ENCODE measurements around the gene PRKG1.
"Not testable (repeated sequence)": the region's sequence is repeated elsewhere in the genome, so short reads cannot be mapped to it uniquely, and the experiment has no call there.

Gene PRKG1

GRCh38 chr10:51421853-51422252 lies 347.6 kb downstream of the PRKG1 start:
- Mint-ChIP-seq H3K4me3 (no peak overlapping the region), H3K9me3 (no peaks in the 10 kb centered on the region), H3K36me3 (ENCODE audit: low read depth) (no peaks in the 10 kb centered on the region), H3K27me3 (ENCODE audit: low read depth) (no peaks in the 10 kb centered on the region), H3K27ac (no peak overlapping the region), H3K4me1 (ENCODE audit: low read depth) (peaks cover 1% of the 10 kb centered on the region)
- no peak for DNase-seq (ENCODE audit: low spot score)

- Mint-ChIP-seq H3K4me3 (no peak overlapping the region), H3K4me1 (ENCODE audit: low read depth) (peaks cover 1% of the 10 kb centered on the region), H3K27ac (no peak overlapping the region), H3K36me3 (ENCODE audit: low read depth) (no peaks in the 10 kb centered on the region), H3K9me3 (no peaks in the 10 kb centered on the region), H3K27me3 (ENCODE audit: low read depth) (no peaks in the 10 kb centered on the region)
- no peak for DNase-seq (ENCODE audit: low spot score)
These were observed 348.2 kb downstream of the PRKG1 start for GRCh38 chr10:51422311-51423120.

GRCh38 chr10:51423121-51423452 lies 348.8 kb downstream of the PRKG1 start:
- DNase-seq (ENCODE audit: low spot score) = no peak
- Mint-ChIP-seq H3K4me1 (ENCODE audit: low read depth) (peaks cover 1% of the 10 kb centered on the region), H3K27ac (no peak overlapping the region), H3K27me3 (ENCODE audit: low read depth) (no peaks in the 10 kb centered on the region), H3K36me3 (ENCODE audit: low read depth) (no peaks in the 10 kb centered on the region), H3K9me3 (no peaks in the 10 kb centered on the region), H3K4me3 (no peak overlapping the region)

- Mint-ChIP-seq H3K27me3 (ENCODE audit: low read depth) (no peaks in the 10 kb centered on the region), H3K27ac (no peak overlapping the region), H3K9me3 (no peaks in the 10 kb centered on the region), H3K4me3 (no peak overlapping the region), H3K4me1 (ENCODE audit: low read depth) (peaks cover 1% of the 10 kb centered on the region), H3K36me3 (ENCODE audit: low read depth) (no peaks in the 10 kb centered on the region)
- no peak for DNase-seq (ENCODE audit: low spot score)
These were observed 351.1 kb downstream of the PRKG1 start for GRCh38 chr10:51425431-51425830.

- H3K4me1 Mint-ChIP-seq (ENCODE audit: low read depth) = no peaks in the 10 kb centered on the region
- no peaks in the 10 kb centered on the region for H3K27me3 Mint-ChIP-seq (ENCODE audit: low read depth)
- H3K9me3 Mint-ChIP-seq = no peaks in the 10 kb centered on the region
- H3K27ac Mint-ChIP-seq = no peak overlapping the region
- H3K4me3 Mint-ChIP-seq = no peak overlapping the region
- DNase-seq (ENCODE audit: low spot score) = no peak
- no peaks in the 10 kb centered on the region for H3K36me3 Mint-ChIP-seq (ENCODE audit: low read depth)
These were observed 353.5 kb downstream of the PRKG1 start for GRCh38 chr10:51427758-51428157.

GRCh38 chr10:51430506-51430905 lies 356.2 kb downstream of the PRKG1 start:
- no peaks in the 10 kb centered on the region for H3K4me1 Mint-ChIP-seq (ENCODE audit: low read depth)
- H3K36me3 Mint-ChIP-seq (ENCODE audit: low read depth) = no peaks in the 10 kb centered on the region
- H3K27me3 Mint-ChIP-seq (ENCODE audit: low read depth) = no peaks in the 10 kb centered on the region
- no peak overlapping the region for H3K4me3 Mint-ChIP-seq
- H3K9me3 Mint-ChIP-seq = no peaks in the 10 kb centered on the region
- DNase-seq (ENCODE audit: low spot score) = no peak
- no peak overlapping the region for H3K27ac Mint-ChIP-seq

GRCh38 chr10:51433949-51434475 lies 359.7 kb downstream of the PRKG1 start:
- Mint-ChIP-seq H3K27ac (no peak overlapping the region), H3K4me1 (ENCODE audit: low read depth) (no peaks in the 10 kb centered on the region), H3K36me3 (ENCODE audit: low read depth) (no peaks in the 10 kb centered on the region), H3K4me3 (no peak overlapping the region), H3K27me3 (ENCODE audit: low read depth) (no peaks in the 10 kb centered on the region), H3K9me3 (no peaks in the 10 kb centered on the region)
- no peak for DNase-seq (ENCODE audit: low spot score)

- H3K4me1 Mint-ChIP-seq (ENCODE audit: low read depth) = no peaks in the 10 kb centered on the region
- no peaks in the 10 kb centered on the region for H3K9me3 Mint-ChIP-seq
- no peaks in the 10 kb centered on the region for H3K36me3 Mint-ChIP-seq (ENCODE audit: low read depth)
- no peak for DNase-seq (ENCODE audit: low spot score)
- no peak overlapping the region for H3K4me3 Mint-ChIP-seq
- no peaks in the 10 kb centered on the region for H3K27me3 Mint-ChIP-seq (ENCODE audit: low read depth)
- no peak overlapping the region for H3K27ac Mint-ChIP-seq
These were observed 362.5 kb downstream of the PRKG1 start for GRCh38 chr10:51436805-51437204.

- Mint-ChIP-seq H3K4me1 (ENCODE audit: low read depth) (no peaks in the 10 kb centered on the region), H3K36me3 (ENCODE audit: low read depth) (no peaks in the 10 kb centered on the region), H3K27me3 (ENCODE audit: low read depth) (no peaks in the 10 kb centered on the region), H3K9me3 (no peaks in the 10 kb centered on the region), H3K4me3 (no peak overlapping the region), H3K27ac (no peak overlapping the region)
- no peak for DNase-seq (ENCODE audit: low spot score)
These were observed 365.4 kb downstream of the PRKG1 start for GRCh38 chr10:51439645-51440044.

GRCh38 chr10:51445588-51445987 lies 371.3 kb downstream of the PRKG1 start:
- H3K27ac Mint-ChIP-seq = no peak overlapping the region
- H3K27me3 Mint-ChIP-seq (ENCODE audit: low read depth) = no peaks in the 10 kb centered on the region
- H3K36me3 Mint-ChIP-seq (ENCODE audit: low read depth) = no peaks in the 10 kb centered on the region

GRCh38 chr10:51447119-51447518 lies 372.8 kb downstream of the PRKG1 start:
- Mint-ChIP-seq H3K36me3 (ENCODE audit: low read depth) (no peaks in the 10 kb centered on the region), H3K4me1 (ENCODE audit: low read depth) (no peaks in the 10 kb centered on the region), H3K4me3 (no peak overlapping the region), H3K9me3 (no peaks in the 10 kb centered on the region), H3K27ac (no peak overlapping the region), H3K27me3 (ENCODE audit: low read depth) (no peaks in the 10 kb centered on the region)
- no peak for DNase-seq (ENCODE audit: low spot score)

More at GRCh38 chr10:51445588-51445987, 371.3 kb downstream of the PRKG1 start:
- no peak for DNase-seq (ENCODE audit: low spot score)
- no peaks in the 10 kb centered on the region for H3K9me3 Mint-ChIP-seq
- no peak overlapping the region for H3K4me3 Mint-ChIP-seq
- no peaks in the 10 kb centered on the region for H3K4me1 Mint-ChIP-seq (ENCODE audit: low read depth)

- not testable (repeated sequence) for H3K4me3 Mint-ChIP-seq; DNase-seq (ENCODE audit: low spot score); H3K27me3 Mint-ChIP-seq (ENCODE audit: low read depth); H3K36me3 Mint-ChIP-seq (ENCODE audit: low read depth); H3K4me1 Mint-ChIP-seq (ENCODE audit: low read depth); H3K27ac Mint-ChIP-seq; H3K9me3 Mint-ChIP-seq
These were observed 381.5 kb downstream of the PRKG1 start for GRCh38 chr10:51455762-51456161.

- Mint-ChIP-seq H3K4me1 (ENCODE audit: low read depth) (no peaks in the 10 kb centered on the region), H3K27ac (no peak overlapping the region), H3K27me3 (ENCODE audit: low read depth) (no peaks in the 10 kb centered on the region), H3K36me3 (ENCODE audit: low read depth) (no peaks in the 10 kb centered on the region), H3K4me3 (no peak overlapping the region), H3K9me3 (no peaks in the 10 kb centered on the region)
- DNase-seq (ENCODE audit: low spot score) = no peak
These were observed 385.2 kb downstream of the PRKG1 start for GRCh38 chr10:51459476-51459875.

GRCh38 chr10:51462076-51462779 lies 387.9 kb downstream of the PRKG1 start:
- H3K27me3 Mint-ChIP-seq (ENCODE audit: low read depth) = no peaks in the 10 kb centered on the region
- H3K27ac Mint-ChIP-seq = no peak overlapping the region
- no peaks in the 10 kb centered on the region for H3K36me3 Mint-ChIP-seq (ENCODE audit: low read depth)
- H3K4me1 Mint-ChIP-seq (ENCODE audit: low read depth) = no peaks in the 10 kb centered on the region
- no peak overlapping the region for H3K4me3 Mint-ChIP-seq
- DNase-seq (ENCODE audit: low spot score) = no peak
- no peaks in the 10 kb centered on the region for H3K9me3 Mint-ChIP-seq
